Fibroblast of lung (primary cell): ENCODE results near the gene POU2F2. TPM values are rescaled to one million over a fixed set of nuclear protein-coding genes. Genes with fewer than 3 reads are reported as not detected.

Source experiments
- DNase-seq, 2 donors: peaks; one replicate each; pipeline versions ENCODE4 v3.0.0 to v3.0.0-alpha.2; 2010; ENCODE audit warnings: low read depth in 2 of 2
- H2AFZ ChIP-seq: 2 replicates; pipeline ENCODE4 v1.5.1; 2012; ENCODE audit warnings: low read length, control low read depth, inconsistent platforms
- H3K27ac ChIP-seq: 2 replicates; pipeline ENCODE4 v1.5.1; 2011; ENCODE audit warnings: low read length, control low read depth; ENCODE audit not compliant: insufficient read depth
- H3K27me3 ChIP-seq: 2 replicates; pipeline ENCODE4 v1.5.1; 2011; ENCODE audit warnings: mild to moderate bottlenecking, low read length; ENCODE audit not compliant: control insufficient read depth, insufficient read depth
- H3K36me3 ChIP-seq: 2 replicates; pipeline ENCODE4 v1.5.1; 2011; ENCODE audit warnings: low read length; ENCODE audit not compliant: control insufficient read depth, insufficient read depth
- H3K4me1 ChIP-seq: 2 replicates; pipeline ENCODE4 v1.5.1; 2011; ENCODE audit warnings: low read length; ENCODE audit not compliant: control insufficient read depth, insufficient read depth; ENCODE audit errors: extremely low read depth
- H3K4me2 ChIP-seq: 2 replicates; pipeline ENCODE4 v1.5.1; 2011; ENCODE audit warnings: low read length, control low read depth; ENCODE audit not compliant: insufficient read depth; ENCODE audit errors: extremely low read depth
- H3K4me3 ChIP-seq, 4 experiments: fragments of 200-600 bp in 1 of 4; sonication (generic) in 1 of 4; replicated peaks in 1 of 4; 2 replicates each; pipeline ENCODE4 v1.5.1; 2011 to 2016; ENCODE audit warnings: low read length in 4 of 4, low read depth in 3 of 4, mild to moderate bottlenecking in 3 of 4, control low read depth in 2 of 4, inconsistent platforms in 1 of 4, mixed read lengths in 1 of 4; ENCODE audit not compliant: insufficient read depth in 1 of 4; ENCODE audit errors: control extremely low read depth in 1 of 4
- H3K79me2 ChIP-seq: 2 replicates; pipeline ENCODE4 v1.5.1; 2012; ENCODE audit warnings: mild to moderate bottlenecking, low read length, inconsistent platforms; ENCODE audit not compliant: control insufficient read depth, insufficient read depth
- H3K9ac ChIP-seq: 2 replicates; pipeline ENCODE4 v1.5.1; 2011; ENCODE audit warnings: mild to moderate bottlenecking, low read length, control low read depth; ENCODE audit not compliant: insufficient read depth
- H3K9me3 ChIP-seq: 2 replicates; pipeline ENCODE4 v1.5.1; 2012; ENCODE audit warnings: low read depth, low read length; ENCODE audit not compliant: control insufficient read depth, insufficient read depth
- H4K20me1 ChIP-seq: 2 replicates; pipeline ENCODE4 v1.5.1; 2011; ENCODE audit warnings: low read length; ENCODE audit not compliant: control insufficient read depth, insufficient read depth; ENCODE audit errors: extremely low read depth
- EZH2 ChIP-seq: IDR thresholded peaks from 2 replicates; pipeline ENCODE4 v1.5.1; 2012; ENCODE audit warnings: low read length, control low read depth, mild to moderate bottlenecking; ENCODE audit errors: missing control alignments
- polyA plus RNA-seq, 2 donors: library from polyadenylated mRNA; depleted of rRNA in 1 of 2; stranded (reverse) in 1 of 2; unstranded in 1 of 2; fragments of >200 nt; gene quantifications; 2 replicates each; pipeline ENCODE4 v1.2.1, GENCODE V29; 2011 to 2012; ENCODE audit warnings: missing spikeins in 1 of 2
- total RNA-seq: library from RNA; depleted of rRNA; stranded (reverse); fragments of >200 nt; gene quantifications from 2 replicates; pipeline ENCODE4 v1.2.1, GENCODE V29; 2014
- TF ChIP-seq, protein P1 (sequence below), 2 donors: IDR thresholded peaks in 1 of 2; conservative IDR thresholded peaks in 1 of 2; 1 replicate in 1 of 2; 2 replicates in 1 of 2; pipeline ENCODE4 v1.5.1; 2011 to 2012; ENCODE audit warnings: low read length in 2 of 2, control low read depth in 1 of 2, inconsistent platforms in 1 of 2, low read depth in 1 of 2, mild to moderate bottlenecking in 1 of 2

POU2F2 gene
- total and polyA plus RNA-seq, 2 donors (not counting 1 experiment from before 2014, with no cell fraction given) = 0.17 to 0.31 TPM

DNA sequence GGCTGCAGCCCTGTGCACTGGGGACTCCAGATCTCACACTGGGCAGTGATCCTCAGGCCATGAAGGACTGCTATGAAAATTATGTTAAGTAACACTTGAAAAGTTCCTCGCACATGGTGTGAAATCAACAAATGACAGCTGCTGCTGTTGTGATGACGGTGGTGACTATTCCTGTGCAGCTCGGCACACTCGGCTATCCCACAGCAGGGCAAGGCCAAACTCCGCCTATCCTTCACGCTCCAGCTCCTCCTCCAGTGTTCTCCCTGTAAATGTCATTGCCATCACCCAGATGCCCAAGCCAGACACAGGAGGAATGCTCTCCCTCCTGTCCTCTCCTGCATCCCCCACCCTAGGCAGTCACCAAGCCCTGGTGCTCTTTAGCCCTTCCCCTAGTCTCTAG, 93.6 kb downstream of the POU2F2 start:
- no peak for TF ChIP-seq EZH2
- TF ChIP-seq, protein P1, sequence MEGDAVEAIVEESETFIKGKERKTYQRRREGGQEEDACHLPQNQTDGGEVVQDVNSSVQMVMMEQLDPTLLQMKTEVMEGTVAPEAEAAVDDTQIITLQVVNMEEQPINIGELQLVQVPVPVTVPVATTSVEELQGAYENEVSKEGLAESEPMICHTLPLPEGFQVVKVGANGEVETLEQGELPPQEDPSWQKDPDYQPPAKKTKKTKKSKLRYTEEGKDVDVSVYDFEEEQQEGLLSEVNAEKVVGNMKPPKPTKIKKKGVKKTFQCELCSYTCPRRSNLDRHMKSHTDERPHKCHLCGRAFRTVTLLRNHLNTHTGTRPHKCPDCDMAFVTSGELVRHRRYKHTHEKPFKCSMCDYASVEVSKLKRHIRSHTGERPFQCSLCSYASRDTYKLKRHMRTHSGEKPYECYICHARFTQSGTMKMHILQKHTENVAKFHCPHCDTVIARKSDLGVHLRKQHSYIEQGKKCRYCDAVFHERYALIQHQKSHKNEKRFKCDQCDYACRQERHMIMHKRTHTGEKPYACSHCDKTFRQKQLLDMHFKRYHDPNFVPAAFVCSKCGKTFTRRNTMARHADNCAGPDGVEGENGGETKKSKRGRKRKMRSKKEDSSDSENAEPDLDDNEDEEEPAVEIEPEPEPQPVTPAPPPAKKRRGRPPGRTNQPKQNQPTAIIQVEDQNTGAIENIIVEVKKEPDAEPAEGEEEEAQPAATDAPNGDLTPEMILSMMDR (conservative IDR thresholded peaks at IDR 0.05 in 1 of 2, IDR thresholded peaks at IDR 0.05 in 1 of 2; ENCODE audit: low read depth in 1 of 2, low read length in 2 of 2) = no peak
- no peak overlapping the region for H3K9ac ChIP-seq
- no peak overlapping the region for H3K4me3 ChIP-seq
- no peak overlapping the region for H3K4me2 ChIP-seq
- no peaks in the 10 kb centered on the region for H3K9me3 ChIP-seq
- H3K27ac ChIP-seq = no peak overlapping the region
- H3K27me3 ChIP-seq = no peaks in the 10 kb centered on the region
- no peaks in the 10 kb centered on the region for H3K4me1 ChIP-seq
- no peaks in the 10 kb centered on the region for H3K79me2 ChIP-seq
- no peak for DNase-seq
- no peaks in the 10 kb centered on the region for H4K20me1 ChIP-seq
- H2AFZ ChIP-seq = no peak overlapping the region
- no peaks in the 10 kb centered on the region for H3K36me3 ChIP-seq

DNA sequence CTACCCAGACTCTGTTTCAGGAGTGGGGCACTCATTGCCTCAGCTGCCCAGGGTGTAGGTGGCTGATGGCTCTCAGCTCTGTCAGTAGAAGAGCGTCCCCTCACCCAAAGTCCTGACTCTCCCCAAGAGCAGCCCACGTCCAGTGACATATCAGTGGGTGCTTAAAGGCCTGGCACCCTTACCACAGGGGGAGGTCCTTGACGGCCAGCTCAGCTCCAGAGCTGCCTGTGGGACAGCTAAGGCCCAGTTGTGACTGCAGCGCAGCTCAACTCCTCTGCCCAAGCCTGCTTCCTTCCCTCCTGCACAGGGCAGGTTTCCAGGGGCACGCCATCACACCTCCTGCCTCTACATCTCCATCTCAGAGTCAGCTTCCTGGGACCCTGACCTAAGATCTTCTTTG, 94.6 kb downstream of the POU2F2 start:
- H3K36me3 ChIP-seq = no peaks in the 10 kb centered on the region
- no peak for DNase-seq
- H3K27ac ChIP-seq = no peak overlapping the region
- H3K4me2 ChIP-seq = no peak overlapping the region
- no peaks in the 10 kb centered on the region for H3K9me3 ChIP-seq
- H3K4me3 ChIP-seq = no peak overlapping the region
- H3K4me1 ChIP-seq = no peaks in the 10 kb centered on the region
- no peaks in the 10 kb centered on the region for H4K20me1 ChIP-seq
- no peak overlapping the region for H2AFZ ChIP-seq
- H3K79me2 ChIP-seq = no peaks in the 10 kb centered on the region
- TF ChIP-seq EZH2 = no peak
- TF ChIP-seq, protein P1 (conservative IDR thresholded peaks at IDR 0.05 in 1 of 2, IDR thresholded peaks at IDR 0.05 in 1 of 2; ENCODE audit: low read depth in 1 of 2, low read length in 2 of 2) = no peak
- H3K9ac ChIP-seq = no peak overlapping the region
- peaks cover 1% of the 10 kb centered on the region for H3K27me3 ChIP-seq

Other genes with a start within 250 kb of the POU2F2 start
- 21.6 TPM in 2 replicates for gene ARHGEF1, start 249.3 kb downstream of the POU2F2 start, total RNA-seq
- gene ARHGEF1, start 249.3 kb downstream of the POU2F2 start, polyA plus RNA-seq = 23.9 and 32.2 TPM in 2 replicates
- under 0.01 TPM in 2 replicates for gene ERFL, start 204.0 kb downstream of the POU2F2 start, total RNA-seq
- gene ERFL, start 204.0 kb downstream of the POU2F2 start, polyA plus RNA-seq = 0.03 TPM in 1 of 2 replicates, not detected in the other
- 152 and 193 TPM in 2 replicates for gene RABAC1, start 173.1 kb downstream of the POU2F2 start, total RNA-seq
- gene RABAC1, start 173.1 kb downstream of the POU2F2 start, polyA plus RNA-seq = 123 and 163 TPM in 2 replicates
- gene ATP1A3, start 138.2 kb downstream of the POU2F2 start, total RNA-seq = under 0.01 and 0.17 TPM in 2 replicates
- 0.05 TPM in 1 of 2 replicates, not detected in the other for gene ATP1A3, start 138.2 kb downstream of the POU2F2 start, polyA plus RNA-seq
- 0.77 and 3.5 TPM in 2 replicates for gene GRIK5, start 62.2 kb downstream of the POU2F2 start, total RNA-seq
- 0.03 and 0.69 TPM in 2 replicates for gene GRIK5, start 62.2 kb downstream of the POU2F2 start, polyA plus RNA-seq
- 7.7 and 9.9 TPM in 2 replicates for gene ZNF574, start 56.3 kb downstream of the POU2F2 start, total RNA-seq
- 5.1 and 6.6 TPM in 2 replicates for gene ZNF574, start 56.3 kb downstream of the POU2F2 start, polyA plus RNA-seq
- gene DEDD2, start 85.2 kb upstream of the POU2F2 start, total RNA-seq = 11.3 and 17.8 TPM in 2 replicates
- gene DEDD2, start 85.2 kb upstream of the POU2F2 start, polyA plus RNA-seq = 9.8 and 10.0 TPM in 2 replicates
- gene ZNF526, start 87.9 kb upstream of the POU2F2 start, total RNA-seq = 6.7 and 7.8 TPM in 2 replicates
- gene ZNF526, start 87.9 kb upstream of the POU2F2 start, polyA plus RNA-seq = 4.9 and 5.9 TPM in 2 replicates
- gene GSK3A, start 110.2 kb upstream of the POU2F2 start, total RNA-seq = 8.7 and 11.6 TPM in 2 replicates
- gene GSK3A, start 110.2 kb upstream of the POU2F2 start, polyA plus RNA-seq = 21.7 and 30.6 TPM in 2 replicates
- gene ERF, start 122.7 kb upstream of the POU2F2 start, total RNA-seq = 13.2 and 14.1 TPM in 2 replicates
- 35.3 and 36.3 TPM in 2 replicates for gene ERF, start 122.7 kb upstream of the POU2F2 start, polyA plus RNA-seq
- 16.7 and 23.6 TPM in 2 replicates for gene CIC, start 136.8 kb upstream of the POU2F2 start, total RNA-seq
- gene CIC, start 136.8 kb upstream of the POU2F2 start, polyA plus RNA-seq = 8.5 and 14.5 TPM in 2 replicates
- 0.17 and 0.26 TPM in 2 replicates for gene PRR19, start 169.7 kb upstream of the POU2F2 start, total RNA-seq
- gene PRR19, start 169.7 kb upstream of the POU2F2 start, polyA plus RNA-seq = 0.39 and 0.54 TPM in 2 replicates
- 25.9 and 32.1 TPM in 2 replicates for gene PAFAH1B3, start 170.2 kb upstream of the POU2F2 start, total RNA-seq
- 20.1 and 34.1 TPM in 2 replicates for gene PAFAH1B3, start 170.2 kb upstream of the POU2F2 start, polyA plus RNA-seq
- gene TMEM145, start 180.9 kb upstream of the POU2F2 start, total RNA-seq = 0.83 TPM in 1 of 2 replicates, not detected in the other
- 0.05 and 0.20 TPM in 2 replicates for gene TMEM145, start 180.9 kb upstream of the POU2F2 start, polyA plus RNA-seq
- gene MEGF8, start 193.2 kb upstream of the POU2F2 start, total RNA-seq = 27.6 and 32.1 TPM in 2 replicates
- 7.8 and 9.3 TPM in 2 replicates for gene MEGF8, start 193.2 kb upstream of the POU2F2 start, polyA plus RNA-seq